Left ventricle myocardium inferior (tissue), 1 donor: ENCODE data around the gene SLC12A1. TPM values are rescaled to one million over a fixed set of nuclear protein-coding genes. Genes with fewer than 3 reads are reported as not detected.

Source experiments
- DNase-seq: peaks from one replicate; pipeline ENCODE4 v3.0.0-alpha.2; 2020
- H3K27ac ChIP-seq: fragments of 200-600 bp; replicated peaks from 2 replicates; pipeline ENCODE4 v1.8.0; 2021
- H3K27me3 ChIP-seq: fragments of 200-600 bp; 2 replicates; pipeline ENCODE4 v1.8.0; 2021; ENCODE audit warnings: low read depth
- H3K36me3 ChIP-seq: fragments of 200-600 bp; 2 replicates; pipeline ENCODE4 v1.8.0; 2021
- H3K4me1 ChIP-seq: fragments of 200-600 bp; 2 replicates; pipeline ENCODE4 v1.8.0; 2021
- H3K4me3 ChIP-seq: fragments of 200-600 bp; 2 replicates; pipeline ENCODE4 v1.8.0; 2021; ENCODE audit warnings: mild to moderate bottlenecking, moderate library complexity
- H3K9me3 ChIP-seq: fragments of 200-600 bp; replicated peaks from 2 replicates; pipeline ENCODE4 v1.8.0; 2021
- intact Hi-C: fragments of 100-400 bp; cut with micrococcal nuclease; formaldehyde crosslinking; loops from one replicate; pipeline ENCODE4 v1.11.0; 2022
- total RNA-seq: library from RNA; stranded (reverse); fragmentation: NEBNext Ultra II Directional; extraction: Animal tissue kit (Norgen Biotek cat#: 25700); gene quantifications from one replicate; pipeline ENCODE4 v1.2.1, GENCODE V29; 2021
- TF ChIP-seq, protein P1 (sequence below): fragments of 200-600 bp; IDR thresholded peaks from 2 replicates; pipeline ENCODE4 v1.8.0; 2021; ENCODE audit warnings: antibody characterized with exemption, mild to moderate bottlenecking, borderline replicate concordance
- donor health status: DM: no; HTN: yes; CAD: no; lungs with severe emphysema.

SLC12A1 gene
- total RNA-seq, 1 donor from 2014 or later: not detected

DNA sequence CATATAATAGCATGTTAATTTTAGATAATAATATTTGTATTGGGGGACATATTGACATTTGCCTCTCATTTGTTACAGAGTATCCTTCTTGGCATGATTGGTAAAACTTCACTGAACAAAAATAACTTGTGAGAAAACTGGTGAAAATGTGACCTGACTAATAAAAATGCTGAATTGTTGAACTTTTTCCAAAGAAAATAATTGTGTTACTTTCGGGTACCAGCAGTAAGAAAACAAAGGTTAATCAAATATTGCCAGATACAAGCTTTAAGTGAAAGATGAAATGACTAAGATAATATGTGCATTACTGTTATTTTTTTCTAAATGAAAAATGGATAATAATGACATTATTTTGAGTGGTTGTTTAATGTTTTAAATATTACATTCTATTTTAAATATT, 15.2 kb downstream of the SLC12A1 start:
- H3K4me1 ChIP-seq: no peaks in the 10 kb centered on the region
- H3K9me3 ChIP-seq: no peaks in the 10 kb centered on the region
- H3K27ac ChIP-seq: no peak overlapping the region
- no peaks in the 10 kb centered on the region for H3K36me3 ChIP-seq
- peaks cover 7% of the 10 kb centered on the region for H3K27me3 ChIP-seq
- DNase-seq: no peak
- no peak overlapping the region for H3K4me3 ChIP-seq
- intact Hi-C loops: no loop called here
- TF ChIP-seq, protein P1, sequence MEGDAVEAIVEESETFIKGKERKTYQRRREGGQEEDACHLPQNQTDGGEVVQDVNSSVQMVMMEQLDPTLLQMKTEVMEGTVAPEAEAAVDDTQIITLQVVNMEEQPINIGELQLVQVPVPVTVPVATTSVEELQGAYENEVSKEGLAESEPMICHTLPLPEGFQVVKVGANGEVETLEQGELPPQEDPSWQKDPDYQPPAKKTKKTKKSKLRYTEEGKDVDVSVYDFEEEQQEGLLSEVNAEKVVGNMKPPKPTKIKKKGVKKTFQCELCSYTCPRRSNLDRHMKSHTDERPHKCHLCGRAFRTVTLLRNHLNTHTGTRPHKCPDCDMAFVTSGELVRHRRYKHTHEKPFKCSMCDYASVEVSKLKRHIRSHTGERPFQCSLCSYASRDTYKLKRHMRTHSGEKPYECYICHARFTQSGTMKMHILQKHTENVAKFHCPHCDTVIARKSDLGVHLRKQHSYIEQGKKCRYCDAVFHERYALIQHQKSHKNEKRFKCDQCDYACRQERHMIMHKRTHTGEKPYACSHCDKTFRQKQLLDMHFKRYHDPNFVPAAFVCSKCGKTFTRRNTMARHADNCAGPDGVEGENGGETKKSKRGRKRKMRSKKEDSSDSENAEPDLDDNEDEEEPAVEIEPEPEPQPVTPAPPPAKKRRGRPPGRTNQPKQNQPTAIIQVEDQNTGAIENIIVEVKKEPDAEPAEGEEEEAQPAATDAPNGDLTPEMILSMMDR: no peak

DNA sequence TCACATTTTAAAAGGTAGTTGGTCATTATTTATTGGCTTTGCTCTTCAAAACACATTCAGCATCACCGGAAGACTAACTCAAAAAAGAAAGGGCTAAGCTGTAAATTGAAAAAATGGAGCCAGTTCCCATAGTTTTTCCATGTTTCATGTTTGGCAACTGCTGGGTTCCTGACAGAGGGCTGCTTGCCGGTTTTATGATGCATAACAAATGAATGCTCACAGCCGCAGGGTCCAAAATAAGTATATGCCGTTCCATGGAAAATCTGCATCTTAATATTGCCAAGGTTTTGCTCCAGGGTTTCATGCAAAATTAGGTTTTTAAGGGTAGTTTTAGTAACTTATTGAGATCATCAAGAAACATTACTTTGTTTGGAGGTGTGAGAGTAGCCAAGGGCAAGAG, 15.8 kb downstream of the SLC12A1 start:
- Histone ChIP-seq H3K27me3 (peaks cover 7% of the 10 kb centered on the region), H3K27ac (no peak overlapping the region), H3K9me3 (no peaks in the 10 kb centered on the region), H3K36me3 (no peaks in the 10 kb centered on the region), H3K4me1 (no peaks in the 10 kb centered on the region), H3K4me3 (no peak overlapping the region)
- intact Hi-C loops: no loop called here
- TF ChIP-seq, protein P1: no peak
- DNase-seq: no peak

DNA sequence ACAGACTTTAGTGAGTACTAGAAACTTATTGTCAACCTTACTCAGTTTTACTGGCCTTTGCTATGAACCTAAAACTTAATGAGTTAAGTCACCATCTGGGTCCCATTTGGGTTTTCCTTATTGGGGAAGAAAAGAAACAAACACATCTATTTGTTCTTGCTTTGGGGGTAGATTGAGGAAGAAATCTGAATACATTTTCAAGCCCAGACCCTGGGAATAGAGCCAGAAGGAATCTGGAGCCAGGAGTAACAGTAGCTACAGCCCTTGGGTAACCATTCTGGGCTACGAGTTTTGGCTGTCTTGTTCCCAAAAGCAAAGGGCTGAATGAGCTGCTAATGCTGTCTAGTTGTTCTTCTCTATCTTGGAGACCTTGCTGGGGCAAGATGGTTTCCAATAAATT, 16.5 kb downstream of the SLC12A1 start:
- no peak for DNase-seq
- Histone ChIP-seq H3K27ac (no peak overlapping the region), H3K4me3 (no peak overlapping the region), H3K36me3 (no peaks in the 10 kb centered on the region), H3K27me3 (peaks cover 7% of the 10 kb centered on the region), H3K9me3 (no peaks in the 10 kb centered on the region), H3K4me1 (no peaks in the 10 kb centered on the region)
- intact Hi-C loops: no loop called here
- TF ChIP-seq, protein P1: no peak

DNA sequence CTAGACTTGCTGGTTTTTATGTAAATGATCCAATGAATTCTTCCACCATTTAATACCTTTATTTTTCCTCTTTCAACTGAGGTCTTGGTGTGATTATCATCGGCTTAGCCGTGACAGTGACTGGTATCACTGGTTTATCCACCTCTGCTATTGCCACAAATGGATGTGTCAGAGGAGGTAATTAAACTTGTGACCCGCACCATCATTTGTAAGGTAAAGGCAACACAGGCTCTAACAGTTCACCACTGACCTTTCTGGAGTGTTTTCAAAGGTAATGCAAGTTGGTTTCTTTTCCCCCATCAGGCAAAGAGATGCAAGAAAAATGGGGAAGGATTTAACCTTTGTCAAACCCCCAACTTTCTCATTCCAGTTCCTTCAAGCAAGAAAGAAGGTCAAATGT, 19.7 kb downstream of the SLC12A1 start:
- no peaks in the 10 kb centered on the region for H3K4me1 ChIP-seq
- H3K27ac ChIP-seq: no peak overlapping the region
- no peaks in the 10 kb centered on the region for H3K36me3 ChIP-seq
- no peaks in the 10 kb centered on the region for H3K9me3 ChIP-seq
- TF ChIP-seq, protein P1: no peak
- no peak for DNase-seq
- intact Hi-C loops: no loop called here
- no peak overlapping the region for H3K4me3 ChIP-seq
- H3K27me3 ChIP-seq: peaks cover 7% of the 10 kb centered on the region

DNA sequence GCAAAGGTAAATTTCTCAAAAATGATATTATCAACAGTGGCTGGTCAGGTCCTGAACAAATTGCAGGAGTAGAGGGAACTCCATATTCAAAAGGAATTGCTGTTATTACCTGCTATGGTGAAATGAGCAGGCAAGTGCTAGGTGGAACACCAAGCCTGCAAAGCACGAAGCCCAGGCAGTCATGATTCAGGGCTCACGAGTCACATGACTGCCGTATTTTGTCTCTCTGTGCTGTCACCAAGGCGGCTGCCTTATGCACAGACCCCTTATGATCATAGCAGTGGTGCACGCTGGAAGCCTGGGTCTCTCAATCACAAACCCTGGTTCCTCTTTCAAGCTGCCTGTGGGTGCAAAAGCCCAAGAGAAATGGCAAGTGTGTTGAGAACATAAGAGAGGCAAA, 24.4 kb downstream of the SLC12A1 start:
- TF ChIP-seq, protein P1: no peak
- intact Hi-C loops: no loop called here
- no peaks in the 10 kb centered on the region for H3K4me1 ChIP-seq

DNA sequence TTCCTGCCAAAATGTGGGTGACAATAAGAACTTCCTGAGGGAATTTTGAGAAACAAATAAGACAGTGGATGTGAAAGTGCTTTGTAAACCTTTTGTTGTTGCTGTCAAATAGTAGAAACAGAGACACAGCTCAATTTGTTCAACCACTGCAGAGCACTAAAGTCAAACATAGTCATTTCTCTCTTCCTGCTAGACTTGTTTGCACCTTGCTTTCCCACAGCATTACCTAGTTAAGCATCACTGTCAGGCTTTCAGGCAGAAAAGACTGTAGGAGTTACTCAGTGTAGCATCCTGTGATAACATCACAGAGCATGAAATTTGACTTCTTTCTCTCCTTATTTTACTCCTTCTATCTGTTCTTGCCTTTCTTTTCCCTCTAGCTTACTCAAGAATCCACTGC, 27.1 kb downstream of the SLC12A1 start:
- Histone ChIP-seq H3K4me1 (no peaks in the 10 kb centered on the region), H3K27ac (no peak overlapping the region), H3K27me3 (peaks cover 8% of the 10 kb centered on the region), H3K4me3 (no peak overlapping the region), H3K9me3 (no peaks in the 10 kb centered on the region), H3K36me3 (no peaks in the 10 kb centered on the region)
- TF ChIP-seq, protein P1: no peak
- intact Hi-C loops: no loop called here
- no peak for DNase-seq

More for the DNA sequence above, 24.4 kb downstream of the SLC12A1 start:
- no peaks in the 10 kb centered on the region for H3K9me3 ChIP-seq
- DNase-seq: no peak
- H3K27me3 ChIP-seq: peaks cover 8% of the 10 kb centered on the region
- no peak overlapping the region for H3K4me3 ChIP-seq
- no peak overlapping the region for H3K27ac ChIP-seq
- H3K36me3 ChIP-seq: no peaks in the 10 kb centered on the region
